Measurements from ENCODE around the gene PREP.

Gene PREP

DNA sequence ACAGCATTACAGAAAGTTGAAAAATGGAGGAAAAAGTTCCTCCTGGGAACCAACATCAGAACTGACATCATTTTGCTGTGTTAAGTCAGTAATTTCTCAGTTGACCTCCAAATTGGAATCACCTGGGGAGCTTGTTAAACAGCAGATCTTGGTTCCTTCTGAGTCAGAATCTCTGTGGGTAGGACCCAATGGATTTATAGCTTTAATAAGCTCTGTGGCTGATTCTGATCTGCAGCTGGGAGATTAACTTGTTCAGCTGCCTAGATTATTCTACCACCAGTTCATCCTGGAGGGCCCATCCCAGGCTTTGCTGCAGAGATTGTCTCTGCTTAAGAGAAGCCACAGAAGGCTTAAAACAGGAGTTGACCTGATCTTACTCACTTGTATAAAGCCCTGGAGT lies 132.4 kb downstream of the PREP start:
- TF ChIP-seq, protein P1, sequence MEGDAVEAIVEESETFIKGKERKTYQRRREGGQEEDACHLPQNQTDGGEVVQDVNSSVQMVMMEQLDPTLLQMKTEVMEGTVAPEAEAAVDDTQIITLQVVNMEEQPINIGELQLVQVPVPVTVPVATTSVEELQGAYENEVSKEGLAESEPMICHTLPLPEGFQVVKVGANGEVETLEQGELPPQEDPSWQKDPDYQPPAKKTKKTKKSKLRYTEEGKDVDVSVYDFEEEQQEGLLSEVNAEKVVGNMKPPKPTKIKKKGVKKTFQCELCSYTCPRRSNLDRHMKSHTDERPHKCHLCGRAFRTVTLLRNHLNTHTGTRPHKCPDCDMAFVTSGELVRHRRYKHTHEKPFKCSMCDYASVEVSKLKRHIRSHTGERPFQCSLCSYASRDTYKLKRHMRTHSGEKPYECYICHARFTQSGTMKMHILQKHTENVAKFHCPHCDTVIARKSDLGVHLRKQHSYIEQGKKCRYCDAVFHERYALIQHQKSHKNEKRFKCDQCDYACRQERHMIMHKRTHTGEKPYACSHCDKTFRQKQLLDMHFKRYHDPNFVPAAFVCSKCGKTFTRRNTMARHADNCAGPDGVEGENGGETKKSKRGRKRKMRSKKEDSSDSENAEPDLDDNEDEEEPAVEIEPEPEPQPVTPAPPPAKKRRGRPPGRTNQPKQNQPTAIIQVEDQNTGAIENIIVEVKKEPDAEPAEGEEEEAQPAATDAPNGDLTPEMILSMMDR (IDR thresholded peaks at IDR 0.05; ENCODE audit: poor library complexity, severe bottlenecking), result no peak
- DNase-seq (ENCODE audit: low spot score) (no peak), ATAC-seq (ENCODE audit: low read depth) (no peak)
- H3K4me1 ChIP-seq (ENCODE audit: insufficient read depth, poor library complexity, severe bottlenecking), result no peaks in the 10 kb centered on the region
- no peak overlapping the region for H3K27ac ChIP-seq (ENCODE audit: poor library complexity, severe bottlenecking)
- peaks cover 4% of the 10 kb centered on the region; the same call in 1 of the 2 replicates for H3K36me3 ChIP-seq (ENCODE audit: low read depth)
- H3K9me3 ChIP-seq (ENCODE audit: severe bottlenecking), result no peaks in the 10 kb centered on the region
- no peak overlapping the region for H3K4me3 ChIP-seq (ENCODE audit: severe bottlenecking)
- no peaks in the 10 kb centered on the region for H3K27me3 ChIP-seq (ENCODE audit: insufficient read depth, poor library complexity, severe bottlenecking)

DNA sequence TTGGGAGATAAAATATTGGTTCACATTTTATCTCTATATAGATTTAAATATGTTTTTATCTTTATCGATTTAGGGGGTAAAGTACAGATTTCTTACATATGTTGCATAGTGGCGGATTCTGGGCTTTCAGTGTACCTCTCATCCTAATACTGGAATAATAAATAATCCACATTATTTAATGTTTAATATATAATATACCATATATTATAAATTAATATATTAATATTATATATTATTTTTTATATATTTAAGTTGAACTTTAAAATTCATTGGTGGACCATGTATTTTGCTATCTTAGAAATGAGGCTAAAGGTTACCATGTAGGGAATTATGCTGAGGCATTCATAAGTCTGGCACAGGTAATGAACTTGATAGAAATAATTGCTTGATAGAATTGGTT lies 133.5 kb downstream of the PREP start:
- Histone ChIP-seq H3K36me3 (ENCODE audit: low read depth) (no peaks in the 10 kb centered on the region), H3K9me3 (ENCODE audit: severe bottlenecking) (no peaks in the 10 kb centered on the region), H3K4me3 (ENCODE audit: severe bottlenecking) (no peak overlapping the region), H3K27me3 (ENCODE audit: insufficient read depth, poor library complexity, severe bottlenecking) (no peaks in the 10 kb centered on the region), H3K4me1 (ENCODE audit: insufficient read depth, poor library complexity, severe bottlenecking) (no peaks in the 10 kb centered on the region), H3K27ac (ENCODE audit: poor library complexity, severe bottlenecking) (no peak overlapping the region)
- TF ChIP-seq, protein P1 (IDR thresholded peaks at IDR 0.05; ENCODE audit: poor library complexity, severe bottlenecking), result no peak
- ATAC-seq (ENCODE audit: low read depth), result no peak
- no peak for DNase-seq (ENCODE audit: low spot score)

DNA sequence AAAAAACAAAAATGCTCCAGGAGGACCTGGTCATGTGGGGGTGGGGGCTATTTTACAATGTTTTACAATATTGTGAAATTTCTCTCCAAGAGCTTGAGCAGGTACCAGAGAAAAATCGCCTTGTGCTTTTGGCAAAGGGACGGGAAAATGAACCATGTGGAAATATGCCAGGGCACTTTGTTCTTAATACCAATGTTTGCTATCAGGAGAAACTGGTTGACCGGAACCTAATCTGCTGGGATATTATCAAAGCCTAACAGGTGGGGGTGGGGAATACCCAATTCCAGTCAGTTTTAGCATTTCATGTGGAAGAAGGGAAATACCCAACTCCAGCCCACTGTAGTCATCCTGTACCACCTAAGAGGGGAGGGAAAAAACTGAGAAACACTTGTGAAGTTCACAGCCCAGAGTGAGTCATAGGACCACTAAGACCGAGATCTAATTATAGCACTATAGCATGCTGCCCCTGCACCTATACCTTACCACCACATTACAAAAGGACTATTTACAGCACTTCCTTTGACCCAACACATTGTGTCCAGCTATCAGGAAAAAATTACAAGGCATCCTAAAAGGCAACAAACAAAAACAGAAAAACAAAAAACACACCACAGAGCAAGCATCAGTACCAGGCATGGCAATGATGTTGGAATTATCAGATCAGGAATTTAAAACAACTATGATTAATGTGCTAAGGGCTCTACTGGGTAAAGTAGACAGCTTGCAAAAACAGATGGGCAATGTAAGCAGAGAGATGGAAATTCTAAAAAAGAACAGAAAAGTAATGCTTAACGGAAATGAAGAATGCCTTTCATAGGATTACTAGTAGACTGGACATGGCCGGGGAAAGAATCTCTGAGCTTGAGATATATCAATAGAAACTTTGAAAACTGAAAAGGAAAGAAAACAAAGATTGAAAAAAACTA lies 138.9 kb downstream of the PREP start:
- H3K27ac ChIP-seq (ENCODE audit: poor library complexity, severe bottlenecking), result no peak overlapping the region
- no peak for DNase-seq (ENCODE audit: low spot score)
- H3K27me3 ChIP-seq (ENCODE audit: insufficient read depth, poor library complexity, severe bottlenecking), result no peaks in the 10 kb centered on the region
- ATAC-seq (ENCODE audit: low read depth), result no peak
- no peaks in the 10 kb centered on the region for H3K36me3 ChIP-seq (ENCODE audit: low read depth)
- H3K4me3 ChIP-seq (ENCODE audit: severe bottlenecking), result no peak overlapping the region
- H3K9me3 ChIP-seq (ENCODE audit: severe bottlenecking), result no peaks in the 10 kb centered on the region
- H3K4me1 ChIP-seq (ENCODE audit: insufficient read depth, poor library complexity, severe bottlenecking), result no peaks in the 10 kb centered on the region
- TF ChIP-seq, protein P1 (IDR thresholded peaks at IDR 0.05; ENCODE audit: poor library complexity, severe bottlenecking), result no peak

DNA sequence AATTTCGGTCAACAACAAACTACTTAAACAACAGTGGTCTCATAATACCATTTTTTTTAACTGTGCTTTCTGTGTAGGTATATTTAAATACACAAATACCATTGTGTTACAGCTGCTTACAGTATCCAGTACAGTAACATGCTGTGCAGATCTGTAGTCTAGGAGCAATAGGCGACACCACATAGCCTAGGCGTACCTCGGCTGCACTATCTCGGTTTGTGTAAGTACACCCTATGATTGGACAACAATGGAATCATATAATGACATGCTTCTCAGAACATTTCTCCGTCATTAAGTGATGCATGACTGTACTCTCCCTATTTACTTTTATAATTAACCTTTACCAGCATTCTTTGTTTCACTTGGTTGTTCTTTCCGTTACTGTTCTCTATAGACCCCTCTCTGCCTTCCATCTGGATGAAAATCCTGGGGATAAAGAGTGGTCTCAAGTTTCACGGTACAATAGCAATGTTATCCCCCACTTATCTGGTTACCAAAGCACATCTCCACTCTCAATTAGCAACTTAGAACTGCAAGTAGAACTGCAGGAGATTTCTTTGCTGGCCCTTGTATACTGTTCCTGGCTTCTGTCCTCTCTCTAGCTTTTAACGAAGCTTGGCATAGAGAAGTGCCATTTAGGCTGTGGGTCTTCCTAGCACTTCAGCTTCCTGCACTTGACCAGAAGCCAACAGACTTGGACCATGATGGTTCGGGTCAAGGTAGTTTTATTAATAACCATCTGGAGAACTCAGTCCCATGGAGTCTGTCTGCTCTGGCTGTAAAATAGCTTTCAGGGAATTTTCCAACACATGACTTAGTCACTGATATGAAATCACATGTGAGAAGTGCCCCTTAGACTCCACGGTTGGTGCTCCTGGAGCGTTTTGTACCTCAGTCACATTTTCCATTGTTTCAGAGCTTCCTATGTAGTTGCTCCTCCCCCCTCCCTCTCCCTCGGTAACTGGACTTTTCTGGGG lies 142.7 kb downstream of the PREP start:
- no peak overlapping the region for H3K4me3 ChIP-seq (ENCODE audit: severe bottlenecking)
- TF ChIP-seq, protein P1 (IDR thresholded peaks at IDR 0.05; ENCODE audit: poor library complexity, severe bottlenecking), result no peak
- ATAC-seq (ENCODE audit: low read depth), result no peak
- H3K27ac ChIP-seq (ENCODE audit: poor library complexity, severe bottlenecking), result no peak overlapping the region
- no peaks in the 10 kb centered on the region for H3K4me1 ChIP-seq (ENCODE audit: insufficient read depth, poor library complexity, severe bottlenecking)
- H3K36me3 ChIP-seq (ENCODE audit: low read depth), result no peaks in the 10 kb centered on the region
- no peak for DNase-seq (ENCODE audit: low spot score)
- no peaks in the 10 kb centered on the region for H3K9me3 ChIP-seq (ENCODE audit: severe bottlenecking)
- no peaks in the 10 kb centered on the region for H3K27me3 ChIP-seq (ENCODE audit: insufficient read depth, poor library complexity, severe bottlenecking)
